Mammary epithelial cell (primary cell): Measurements from ENCODE around the gene SLC38A11.

Experiments
- EZH2 ChIP-seq: IDR thresholded peaks from 2 replicates; pipeline ENCODE4 v1.6.1; 2012; ENCODE audit warnings: low read length, inconsistent platforms, borderline replicate concordance
- TF ChIP-seq, protein P1 (sequence below), 2 donors: IDR thresholded peaks in 1 of 2; conservative IDR thresholded peaks in 1 of 2; 2 replicates each; pipeline ENCODE4 v1.5.1; 2011 to 2012; ENCODE audit warnings: inconsistent platforms in 2 of 2, low read length in 2 of 2, mild to moderate bottlenecking in 2 of 2, control low read depth in 1 of 2, low read depth in 1 of 2; ENCODE audit not compliant: insufficient read depth in 1 of 2; ENCODE audit errors: extremely low read depth in 1 of 2

DNA sequence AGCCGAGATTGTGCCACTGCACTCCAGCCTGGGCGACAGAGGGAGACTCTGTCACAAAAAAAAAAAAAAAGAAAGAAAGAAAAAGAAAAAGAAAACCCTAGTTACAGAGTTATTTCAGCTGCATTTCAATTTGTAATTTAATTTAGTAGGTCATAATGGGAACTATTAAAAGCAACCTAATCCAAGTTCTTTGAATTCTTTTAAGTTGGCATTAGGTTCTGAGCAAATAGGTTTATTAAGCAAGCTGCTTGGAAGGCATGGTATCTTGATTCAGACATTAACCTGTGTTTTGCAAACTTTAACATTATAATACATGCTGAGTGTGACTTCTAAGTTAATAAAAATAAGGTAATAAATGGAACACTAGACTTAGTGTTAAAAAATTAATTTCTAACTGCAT is 83.9 kb downstream of the SLC38A11 start:
- TF ChIP-seq, protein P1, sequence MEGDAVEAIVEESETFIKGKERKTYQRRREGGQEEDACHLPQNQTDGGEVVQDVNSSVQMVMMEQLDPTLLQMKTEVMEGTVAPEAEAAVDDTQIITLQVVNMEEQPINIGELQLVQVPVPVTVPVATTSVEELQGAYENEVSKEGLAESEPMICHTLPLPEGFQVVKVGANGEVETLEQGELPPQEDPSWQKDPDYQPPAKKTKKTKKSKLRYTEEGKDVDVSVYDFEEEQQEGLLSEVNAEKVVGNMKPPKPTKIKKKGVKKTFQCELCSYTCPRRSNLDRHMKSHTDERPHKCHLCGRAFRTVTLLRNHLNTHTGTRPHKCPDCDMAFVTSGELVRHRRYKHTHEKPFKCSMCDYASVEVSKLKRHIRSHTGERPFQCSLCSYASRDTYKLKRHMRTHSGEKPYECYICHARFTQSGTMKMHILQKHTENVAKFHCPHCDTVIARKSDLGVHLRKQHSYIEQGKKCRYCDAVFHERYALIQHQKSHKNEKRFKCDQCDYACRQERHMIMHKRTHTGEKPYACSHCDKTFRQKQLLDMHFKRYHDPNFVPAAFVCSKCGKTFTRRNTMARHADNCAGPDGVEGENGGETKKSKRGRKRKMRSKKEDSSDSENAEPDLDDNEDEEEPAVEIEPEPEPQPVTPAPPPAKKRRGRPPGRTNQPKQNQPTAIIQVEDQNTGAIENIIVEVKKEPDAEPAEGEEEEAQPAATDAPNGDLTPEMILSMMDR (conservative IDR thresholded peaks at IDR 0.05 in 1 of 2, IDR thresholded peaks at IDR 0.05 in 1 of 2; ENCODE audit: extremely low read depth in 1 of 2, insufficient read depth in 1 of 2, low read depth in 1 of 2, low read length in 2 of 2) = no peak
- TF ChIP-seq EZH2 = no peak
